ENCODE measurements around the gene ADAMTS2. TPM values are rescaled to one million over a fixed set of nuclear protein-coding genes. Genes with fewer than 3 reads are reported as not detected.

Gene ADAMTS2
- total RNA-seq, 1 experiment from 2014 or later, result not detected

- BruUV-seq (replicated peaks), result no TSS peak
- CTCF ChIA-PET, result no interaction called here
- no peak for DNase-seq
- Mint-ChIP-seq H3K27ac (ENCODE audit: unreplicated experiment) (no peak overlapping the region), H3K9me3 (ENCODE audit: low read depth, unreplicated experiment) (peaks cover 4% of the 10 kb centered on the region), H3K4me3 (ENCODE audit: low read depth, unreplicated experiment) (no peak overlapping the region), H3K27me3 (ENCODE audit: unreplicated experiment) (no peaks in the 10 kb centered on the region), H3K36me3 (ENCODE audit: insufficient read depth, unreplicated experiment) (no peaks in the 10 kb centered on the region), H3K4me1 (ENCODE audit: low read depth, unreplicated experiment) (no peaks in the 10 kb centered on the region)
- intact Hi-C loops (cut with micrococcal nuclease; ENCODE audit: unreplicated experiment), result no loop called here
- no peak for TF ChIP-seq CTCF (IDR thresholded peaks at IDR 0.05; ENCODE audit: unreplicated experiment)
Measured at GRCh38 chr5:179331591-179332375, 13.5 kb downstream of the ADAMTS2 start.

- Mint-ChIP-seq H3K27ac (ENCODE audit: unreplicated experiment) (no peak overlapping the region), H3K36me3 (ENCODE audit: insufficient read depth, unreplicated experiment) (no peaks in the 10 kb centered on the region), H3K4me1 (ENCODE audit: low read depth, unreplicated experiment) (no peaks in the 10 kb centered on the region), H3K27me3 (ENCODE audit: unreplicated experiment) (no peaks in the 10 kb centered on the region), H3K9me3 (ENCODE audit: low read depth, unreplicated experiment) (peaks cover 4% of the 10 kb centered on the region), H3K4me3 (ENCODE audit: low read depth, unreplicated experiment) (no peak overlapping the region)
- no TSS peak for BruUV-seq (replicated peaks)
- no peak for DNase-seq
- CTCF ChIA-PET, result no interaction called here
- intact Hi-C loops (cut with micrococcal nuclease; ENCODE audit: unreplicated experiment), result no loop called here
- no peak for TF ChIP-seq CTCF (IDR thresholded peaks at IDR 0.05; ENCODE audit: unreplicated experiment)
Measured at GRCh38 chr5:179330186-179330900, 14.9 kb downstream of the ADAMTS2 start.

GRCh38 chr5:179328291-179328690, 17.0 kb downstream of the ADAMTS2 start:
- DNase-seq, result no peak
- H3K27ac Mint-ChIP-seq (ENCODE audit: unreplicated experiment), result no peak overlapping the region
- no peak for TF ChIP-seq CTCF (IDR thresholded peaks at IDR 0.05; ENCODE audit: unreplicated experiment)
- H3K4me1 Mint-ChIP-seq (ENCODE audit: low read depth, unreplicated experiment), result no peaks in the 10 kb centered on the region
- H3K9me3 Mint-ChIP-seq (ENCODE audit: low read depth, unreplicated experiment), result peaks cover 4% of the 10 kb centered on the region
- no TSS peak for BruUV-seq (replicated peaks)
- CTCF ChIA-PET, result no interaction called here
- no peaks in the 10 kb centered on the region for H3K27me3 Mint-ChIP-seq (ENCODE audit: unreplicated experiment)
- no peaks in the 10 kb centered on the region for H3K36me3 Mint-ChIP-seq (ENCODE audit: insufficient read depth, unreplicated experiment)
- H3K4me3 Mint-ChIP-seq (ENCODE audit: low read depth, unreplicated experiment), result no peak overlapping the region
- intact Hi-C loops (cut with micrococcal nuclease; ENCODE audit: unreplicated experiment), result no loop called here

- Mint-ChIP-seq H3K27ac (ENCODE audit: unreplicated experiment) (no peak overlapping the region), H3K4me3 (ENCODE audit: low read depth, unreplicated experiment) (no peak overlapping the region), H3K4me1 (ENCODE audit: low read depth, unreplicated experiment) (no peaks in the 10 kb centered on the region), H3K27me3 (ENCODE audit: unreplicated experiment) (no peaks in the 10 kb centered on the region), H3K36me3 (ENCODE audit: insufficient read depth, unreplicated experiment) (no peaks in the 10 kb centered on the region), H3K9me3 (ENCODE audit: low read depth, unreplicated experiment) (peaks cover 4% of the 10 kb centered on the region)
- DNase-seq, result no peak
- BruUV-seq (replicated peaks), result no TSS peak
- intact Hi-C loops (cut with micrococcal nuclease; ENCODE audit: unreplicated experiment), result no loop called here
- no peak for TF ChIP-seq CTCF (IDR thresholded peaks at IDR 0.05; ENCODE audit: unreplicated experiment)
- CTCF ChIA-PET, result interaction anchor here (0.7 kb wide), 1 partner anchor 106 kb away, joined by 3 read pairs; no protein-coding TSS in a partner anchor
Measured at GRCh38 chr5:179327021-179327735, 18.1 kb downstream of the ADAMTS2 start.
